Transverse colon (tissue), 4 donors: ENCODE measurements around the gene HDAC4.

Experiments
- CTCF ChIP-seq, 5 experiments: fragments of 200-600 bp in 3 of 5; fragments of 450-650 bp in 2 of 5; sonication (generic) in 3 of 5; IDR thresholded peaks; 1 replicate in 2 of 5; 2 replicates in 3 of 5; pipeline ENCODE4 v1.5.1; 2016 to 2017; ENCODE audit warnings: antibody characterized with exemption in 5 of 5, inconsistent platforms in 3 of 5, mild to moderate bottlenecking in 2 of 5, moderate library complexity in 1 of 5
- EP300 ChIP-seq: sonication (generic); formaldehyde crosslinking; IDR thresholded peaks from one replicate; pipeline ENCODE4 v1.6.1; 2017; ENCODE audit warnings: antibody characterized with exemption, low read depth
- POLR2A ChIP-seq: fragments of 450-650 bp; IDR thresholded peaks from one replicate; pipeline ENCODE4 v1.6.1; 2016; ENCODE audit warnings: antibody characterized with exemption, mild to moderate bottlenecking, moderate library complexity
- POLR2AphosphoS5 ChIP-seq, 3 donors: sonication (generic); formaldehyde crosslinking; IDR thresholded peaks; one replicate each; pipeline ENCODE4 v1.6.1; 2016; ENCODE audit warnings: antibody characterized with exemption in 3 of 3

- TF ChIP-seq CTCF (IDR thresholded peaks at IDR 0.05) = peak in 1 of 5 experiments; percentile 20
- no peak for TF ChIP-seq POLR2A
- no peak for TF ChIP-seq EP300
- TF ChIP-seq POLR2AphosphoS5 (IDR thresholded peaks at IDR 0.05) = no peak
These were observed 124.0 kb downstream of the HDAC4 start for GRCh38 chr2:239276851-239277250.
